Neural cell (in vitro differentiated cells): ENCODE measurements around the gene TGFBRAP1. TPM values are rescaled to one million over a fixed set of nuclear protein-coding genes. Genes with fewer than 3 reads are reported as not detected.

Experiments
- H2AFZ ChIP-seq: fragments of 200-600, 300-800 bp; sonication (generic), shearing (Covaris generic); 2 replicates; pipeline ENCODE4 v1.6.0; 2014; ENCODE audit warnings: low read depth, mild to moderate bottlenecking, antibody characterized with exemption, low read length, moderate library complexity
- H3F3A ChIP-seq: fragments of 200-600 bp; shearing (Covaris generic); 2 replicates; pipeline ENCODE4 v1.6.1; 2016; ENCODE audit warnings: mild to moderate bottlenecking, moderate library complexity, mixed read lengths, antibody characterized with exemption, low read length; ENCODE audit not compliant: insufficient read depth, poor library complexity, severe bottlenecking
- H3K27ac ChIP-seq: fragments of 200-600, 300-800 bp; sonication (generic), shearing (Covaris generic); 2 replicates; pipeline ENCODE4 v1.5.1; 2014; ENCODE audit warnings: mild to moderate bottlenecking, low read length, moderate library complexity
- H3K27me3 ChIP-seq: fragments of 300-800, 200-600 bp; sonication (generic), shearing (Covaris generic); 2 replicates; pipeline ENCODE4 v1.6.0; 2014; ENCODE audit warnings: mild to moderate bottlenecking, low read depth, low read length, moderate library complexity; ENCODE audit not compliant: insufficient read depth
- H3K36me3 ChIP-seq: fragments of 300-800, 200-600 bp; sonication (generic), shearing (Covaris generic); 2 replicates; pipeline ENCODE4 v1.5.1; 2014; ENCODE audit warnings: mild to moderate bottlenecking, antibody characterized with exemption, low read length, moderate library complexity; ENCODE audit not compliant: insufficient read depth
- H3K4me2 ChIP-seq: fragments of 300-800, 200-600 bp; sonication (generic), shearing (Covaris generic); 2 replicates; pipeline ENCODE4 v1.6.0; 2014; ENCODE audit warnings: mild to moderate bottlenecking, low read length
- H3K4me3 ChIP-seq: fragments of 300-800, 200-600 bp; sonication (generic), shearing (Covaris generic); 2 replicates; pipeline ENCODE4 v1.5.1; 2014; ENCODE audit warnings: mild to moderate bottlenecking, low read length, moderate library complexity
- H3K79me2 ChIP-seq: fragments of 200-600 bp; shearing (Covaris generic); replicated peaks from 2 replicates; pipeline ENCODE4 v1.6.0; 2014; ENCODE audit warnings: mild to moderate bottlenecking, low read length, moderate library complexity; ENCODE audit not compliant: insufficient read depth
- H3K9ac ChIP-seq: fragments of 300-800, 200-600 bp; sonication (generic), shearing (Covaris generic); 2 replicates; pipeline ENCODE4 v1.6.1; 2016; ENCODE audit warnings: mild to moderate bottlenecking, low read length, mixed read lengths
- H3K9me2 ChIP-seq: fragments of 200-600 bp; shearing (Covaris generic); 2 replicates; pipeline ENCODE4 v1.6.1; 2016; ENCODE audit warnings: mild to moderate bottlenecking, low read length, mixed read lengths; ENCODE audit not compliant: insufficient read depth
- H3K9me3 ChIP-seq: fragments of 200-600, 300-800 bp; sonication (generic), shearing (Covaris generic); 2 replicates; pipeline ENCODE4 v1.6.1; 2016; ENCODE audit warnings: mild to moderate bottlenecking, mixed run types, low read length, moderate library complexity, mixed read lengths
- H4K20me1 ChIP-seq: fragments of 200-600 bp; shearing (Covaris generic); 2 replicates; pipeline ENCODE4 v1.6.1; 2016; ENCODE audit warnings: mild to moderate bottlenecking, mixed run types; ENCODE audit not compliant: insufficient read depth
- EP300 ChIP-seq: fragments of 450-650 bp; conservative IDR thresholded peaks from 2 replicates; pipeline ENCODE4 v1.6.1; 2014; ENCODE audit warnings: antibody characterized with exemption, mild to moderate bottlenecking, moderate library complexity; ENCODE audit not compliant: poor library complexity, severe bottlenecking
- EZH2 ChIP-seq: fragments of 200-600, 300-800 bp; shearing (Covaris generic), sonication (generic); IDR thresholded peaks from 2 replicates; pipeline ENCODE4 v1.6.1; 2014; ENCODE audit warnings: antibody characterized with exemption, low read length, borderline replicate concordance, mild to moderate bottlenecking; ENCODE audit not compliant: insufficient read depth, poor library complexity, severe bottlenecking
- MXI1 ChIP-seq: fragments of 450-650 bp; conservative IDR thresholded peaks from 2 replicates; pipeline ENCODE4 v1.6.1; 2014; ENCODE audit warnings: antibody characterized with exemption, mild to moderate bottlenecking; ENCODE audit not compliant: poor library complexity, severe bottlenecking
- POLR2AphosphoS5 ChIP-seq: IDR thresholded peaks from 2 replicates; pipeline ENCODE4 v1.6.1; 2012
- RAD21 ChIP-seq: fragments of 450-650 bp; conservative IDR thresholded peaks from 2 replicates; pipeline ENCODE4 v1.6.1; 2014; ENCODE audit warnings: antibody characterized with exemption, mild to moderate bottlenecking, moderate library complexity
- SMC3 ChIP-seq: fragments of 450-650 bp; conservative IDR thresholded peaks from 2 replicates; pipeline ENCODE4 v1.6.1; 2014; ENCODE audit warnings: antibody characterized with exemption, mild to moderate bottlenecking, moderate library complexity; ENCODE audit not compliant: poor library complexity
- TAF1 ChIP-seq: IDR thresholded peaks from 2 replicates; pipeline ENCODE4 v1.6.1; 2012; ENCODE audit warnings: low read depth
- polyA plus RNA-seq: library from polyadenylated mRNA; depleted of rRNA; stranded (reverse); fragments of >200 nt; gene quantifications from 2 replicates; pipeline ENCODE4 v1.2.3, GENCODE V29; 2014
- TF ChIP-seq, protein P1 (sequence below): IDR thresholded peaks from 2 replicates; pipeline ENCODE4 v1.6.1; 2012; ENCODE audit warnings: borderline replicate concordance
- TF ChIP-seq, protein P2 (sequence below): fragments of 450-650 bp; IDR thresholded peaks from 2 replicates; pipeline ENCODE4 v1.5.1; 2014; ENCODE audit warnings: antibody characterized with exemption, mild to moderate bottlenecking, moderate library complexity; ENCODE audit not compliant: poor library complexity, severe bottlenecking

TGFBRAP1 gene
- polyA plus RNA-seq, 1 donor from 2014 or later: 13.9 TPM

DNA sequence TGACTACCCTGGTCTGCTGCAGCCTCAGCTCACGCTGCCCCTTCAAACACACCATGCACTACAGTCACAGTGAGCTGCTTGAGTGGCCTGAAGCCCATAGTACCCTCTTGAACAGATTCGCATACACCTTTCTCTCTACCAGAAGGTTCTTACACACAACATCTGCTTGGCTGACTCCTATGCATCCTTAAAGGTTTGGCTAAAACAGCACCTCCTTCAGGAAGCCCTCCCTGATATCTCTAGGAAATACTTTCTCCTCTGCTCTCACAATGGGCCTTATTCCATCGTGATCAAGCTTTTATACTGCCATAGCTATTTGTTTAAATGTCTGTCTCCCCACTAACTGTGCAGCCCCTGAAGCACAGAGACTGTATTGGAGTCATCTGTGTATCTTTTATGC lies 31.5 kb downstream of the TGFBRAP1 start:
- TF ChIP-seq EP300 (no peak), RAD21 (no peak), EZH2 (no peak), MXI1 (no peak), SMC3 (no peak), POLR2AphosphoS5 (no peak), TAF1 (no peak)
- TF ChIP-seq, protein P1, sequence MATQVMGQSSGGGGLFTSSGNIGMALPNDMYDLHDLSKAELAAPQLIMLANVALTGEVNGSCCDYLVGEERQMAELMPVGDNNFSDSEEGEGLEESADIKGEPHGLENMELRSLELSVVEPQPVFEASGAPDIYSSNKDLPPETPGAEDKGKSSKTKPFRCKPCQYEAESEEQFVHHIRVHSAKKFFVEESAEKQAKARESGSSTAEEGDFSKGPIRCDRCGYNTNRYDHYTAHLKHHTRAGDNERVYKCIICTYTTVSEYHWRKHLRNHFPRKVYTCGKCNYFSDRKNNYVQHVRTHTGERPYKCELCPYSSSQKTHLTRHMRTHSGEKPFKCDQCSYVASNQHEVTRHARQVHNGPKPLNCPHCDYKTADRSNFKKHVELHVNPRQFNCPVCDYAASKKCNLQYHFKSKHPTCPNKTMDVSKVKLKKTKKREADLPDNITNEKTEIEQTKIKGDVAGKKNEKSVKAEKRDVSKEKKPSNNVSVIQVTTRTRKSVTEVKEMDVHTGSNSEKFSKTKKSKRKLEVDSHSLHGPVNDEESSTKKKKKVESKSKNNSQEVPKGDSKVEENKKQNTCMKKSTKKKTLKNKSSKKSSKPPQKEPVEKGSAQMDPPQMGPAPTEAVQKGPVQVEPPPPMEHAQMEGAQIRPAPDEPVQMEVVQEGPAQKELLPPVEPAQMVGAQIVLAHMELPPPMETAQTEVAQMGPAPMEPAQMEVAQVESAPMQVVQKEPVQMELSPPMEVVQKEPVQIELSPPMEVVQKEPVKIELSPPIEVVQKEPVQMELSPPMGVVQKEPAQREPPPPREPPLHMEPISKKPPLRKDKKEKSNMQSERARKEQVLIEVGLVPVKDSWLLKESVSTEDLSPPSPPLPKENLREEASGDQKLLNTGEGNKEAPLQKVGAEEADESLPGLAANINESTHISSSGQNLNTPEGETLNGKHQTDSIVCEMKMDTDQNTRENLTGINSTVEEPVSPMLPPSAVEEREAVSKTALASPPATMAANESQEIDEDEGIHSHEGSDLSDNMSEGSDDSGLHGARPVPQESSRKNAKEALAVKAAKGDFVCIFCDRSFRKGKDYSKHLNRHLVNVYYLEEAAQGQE: no peak
- TF ChIP-seq, protein P2, sequence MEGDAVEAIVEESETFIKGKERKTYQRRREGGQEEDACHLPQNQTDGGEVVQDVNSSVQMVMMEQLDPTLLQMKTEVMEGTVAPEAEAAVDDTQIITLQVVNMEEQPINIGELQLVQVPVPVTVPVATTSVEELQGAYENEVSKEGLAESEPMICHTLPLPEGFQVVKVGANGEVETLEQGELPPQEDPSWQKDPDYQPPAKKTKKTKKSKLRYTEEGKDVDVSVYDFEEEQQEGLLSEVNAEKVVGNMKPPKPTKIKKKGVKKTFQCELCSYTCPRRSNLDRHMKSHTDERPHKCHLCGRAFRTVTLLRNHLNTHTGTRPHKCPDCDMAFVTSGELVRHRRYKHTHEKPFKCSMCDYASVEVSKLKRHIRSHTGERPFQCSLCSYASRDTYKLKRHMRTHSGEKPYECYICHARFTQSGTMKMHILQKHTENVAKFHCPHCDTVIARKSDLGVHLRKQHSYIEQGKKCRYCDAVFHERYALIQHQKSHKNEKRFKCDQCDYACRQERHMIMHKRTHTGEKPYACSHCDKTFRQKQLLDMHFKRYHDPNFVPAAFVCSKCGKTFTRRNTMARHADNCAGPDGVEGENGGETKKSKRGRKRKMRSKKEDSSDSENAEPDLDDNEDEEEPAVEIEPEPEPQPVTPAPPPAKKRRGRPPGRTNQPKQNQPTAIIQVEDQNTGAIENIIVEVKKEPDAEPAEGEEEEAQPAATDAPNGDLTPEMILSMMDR: no peak
- Histone ChIP-seq H3K4me3 (no peak overlapping the region), H3K36me3 (peaks cover 15% of the 10 kb centered on the region), H3F3A (no peaks in the 10 kb centered on the region), H4K20me1 (no peaks in the 10 kb centered on the region), H3K9ac (no peak overlapping the region), H3K4me2 (no peak overlapping the region), H3K9me3 (no peaks in the 10 kb centered on the region), H3K79me2 (no peaks in the 10 kb centered on the region), H2AFZ (no peak overlapping the region), H3K27me3 (no peaks in the 10 kb centered on the region), H3K9me2 (no peaks in the 10 kb centered on the region), H3K27ac (no peak overlapping the region)

DNA sequence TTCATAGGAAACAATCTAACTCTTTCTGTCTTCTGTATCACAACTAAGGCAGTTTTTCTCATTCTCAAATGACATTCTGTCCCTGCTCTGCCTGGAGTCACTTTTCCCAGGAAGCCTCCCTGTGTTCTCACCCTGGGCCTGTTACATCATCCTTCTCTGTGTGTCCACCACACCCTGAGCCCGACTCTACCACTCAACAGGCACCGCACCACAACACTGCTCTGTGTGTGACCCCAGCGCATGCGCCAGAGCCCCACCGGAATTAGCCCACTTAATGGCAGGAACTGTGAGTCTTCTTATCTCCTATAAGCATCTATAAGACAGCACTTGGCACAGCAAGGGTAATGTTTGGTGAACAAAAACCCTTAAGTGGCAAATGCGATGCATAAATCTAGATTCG lies 32.3 kb downstream of the TGFBRAP1 start:
- Histone ChIP-seq H3K9me2 (no peaks in the 10 kb centered on the region), H3K4me3 (no peak overlapping the region), H3K27me3 (no peaks in the 10 kb centered on the region), H3K36me3 (peaks cover 15% of the 10 kb centered on the region), H3K27ac (no peak overlapping the region), H3K4me2 (no peak overlapping the region), H3K79me2 (no peaks in the 10 kb centered on the region), H4K20me1 (no peaks in the 10 kb centered on the region), H2AFZ (no peak overlapping the region), H3F3A (no peaks in the 10 kb centered on the region), H3K9ac (no peak overlapping the region), H3K9me3 (no peaks in the 10 kb centered on the region)
- TF ChIP-seq RAD21 (no peak), MXI1 (no peak), TAF1 (no peak), POLR2AphosphoS5 (no peak), SMC3 (no peak), EP300 (no peak), EZH2 (no peak)
- TF ChIP-seq, protein P2: no peak
- TF ChIP-seq, protein P1: no peak
